GM21447 (cell line): ENCODE data around the gene BMP10.
"Not testable (repeated sequence)": the region's sequence is repeated elsewhere in the genome, so short reads cannot be mapped to it uniquely, and the experiment has no call there.

Experiments used
- ATAC-seq: cut with Tn5 transposase; IDR thresholded peaks from one replicate; pipeline ENCODE4 v1.9.1; 2021; ENCODE audit not compliant: unreplicated experiment

BMP10 gene

DNA sequence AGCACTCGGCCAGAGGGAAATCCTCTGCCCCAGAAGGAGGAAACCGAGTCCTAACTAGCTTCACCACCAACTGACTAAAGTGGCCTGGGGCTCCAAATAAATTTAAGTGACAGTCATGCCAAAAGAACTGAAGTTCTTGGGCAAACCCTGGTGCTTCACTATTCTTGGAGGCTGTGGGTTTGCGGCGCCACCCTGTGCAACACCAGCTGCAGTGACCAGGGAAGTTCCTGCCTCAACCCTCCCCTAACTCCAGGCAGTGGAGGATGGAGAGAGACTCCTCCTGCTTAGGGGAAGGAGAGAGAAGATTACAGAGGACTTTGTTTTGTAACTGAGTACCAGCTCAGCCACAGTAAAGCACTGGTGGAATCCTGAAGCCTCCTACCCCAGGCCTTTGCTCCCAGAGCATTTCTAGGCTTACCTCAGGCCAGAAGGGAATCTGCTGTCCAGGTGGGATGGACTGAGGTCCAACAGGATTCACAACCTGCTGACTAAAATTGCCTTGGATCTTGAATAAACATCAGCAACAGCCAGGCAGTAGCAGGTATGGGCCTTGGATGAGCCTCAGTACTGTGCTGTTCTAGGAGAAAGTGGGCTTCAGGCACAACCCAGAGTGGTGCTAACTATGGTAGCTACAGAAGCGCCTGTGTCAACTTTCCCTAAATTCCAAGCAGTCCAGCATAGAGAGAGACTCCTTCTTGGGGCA, 29.4 kb upstream of the BMP10 start:
- ATAC-seq: no peak

DNA sequence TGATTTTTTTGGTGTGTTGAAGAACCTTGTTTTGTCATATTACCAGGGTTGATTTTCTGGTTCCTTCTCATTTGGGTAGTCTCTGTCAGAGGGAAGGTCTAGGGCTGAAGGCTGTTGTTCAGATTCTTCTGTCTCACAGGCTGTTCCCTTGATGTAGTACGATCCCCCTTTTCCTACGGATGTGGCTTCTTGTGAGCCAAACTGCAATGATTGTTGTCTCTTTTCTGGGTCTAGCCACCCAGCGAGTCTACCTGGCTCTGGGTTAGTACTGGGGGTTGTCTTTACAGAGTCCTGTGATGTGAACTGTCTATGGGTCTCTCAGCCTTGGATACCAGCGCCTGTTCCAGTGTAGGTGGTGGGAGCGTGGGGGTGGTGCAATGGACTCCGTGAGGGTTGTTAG, 24.8 kb upstream of the BMP10 start:
- ATAC-seq: not testable (repeated sequence)

GRCh38 chr2:68889500-68889899, 18.3 kb upstream of the BMP10 start:
- ATAC-seq: no peak

GRCh38 chr2:68889021-68889420, 17.8 kb upstream of the BMP10 start:
- no peak for ATAC-seq

DNA sequence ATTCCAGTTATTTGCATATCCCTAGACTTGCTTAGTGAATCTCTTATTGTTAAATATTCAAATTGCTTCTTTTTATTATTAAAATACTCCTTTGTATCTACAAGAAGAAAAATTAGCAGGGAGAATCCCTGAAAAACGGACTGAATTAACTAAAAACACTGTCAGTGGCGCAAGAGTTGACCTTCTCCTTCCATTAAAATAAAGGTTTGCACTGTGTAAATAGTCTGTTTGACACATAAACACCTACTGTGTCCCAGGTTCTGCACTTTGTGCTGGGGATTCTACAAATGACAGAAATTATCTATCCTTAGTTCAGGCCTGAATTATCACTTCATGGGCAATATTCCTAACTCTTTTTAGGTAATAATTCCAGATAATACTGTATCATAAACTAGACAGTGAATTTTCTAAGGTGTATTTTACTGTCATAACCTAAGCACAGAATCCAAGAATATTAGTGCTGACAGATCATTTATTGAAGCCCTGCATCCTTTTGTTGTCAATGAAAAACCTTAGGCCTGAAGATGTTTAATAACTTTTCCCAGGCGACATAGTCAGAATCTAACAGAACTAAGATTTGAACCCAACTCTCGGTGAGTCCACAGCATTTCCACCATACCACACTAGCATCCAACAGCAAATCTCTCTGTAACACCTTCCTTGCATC, 17.0 kb upstream of the BMP10 start:
- no peak for ATAC-seq

DNA sequence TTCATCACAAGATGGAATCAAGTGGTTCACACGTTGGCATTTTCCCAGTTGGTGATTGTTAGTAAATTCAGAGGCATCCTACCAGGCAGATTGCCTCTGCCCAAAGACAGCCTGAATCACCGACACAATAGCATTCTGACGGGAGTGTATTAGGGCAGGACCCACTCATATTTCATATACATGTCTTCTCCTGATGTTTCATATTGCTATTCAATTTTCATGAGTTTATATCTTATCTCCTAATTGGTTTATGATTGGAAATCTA, 14.5 kb upstream of the BMP10 start:
- ATAC-seq: no peak

GRCh38 chr2:68885074-68885810, 14.0 kb upstream of the BMP10 start:
- ATAC-seq: no peak

GRCh38 chr2:68880213-68880612, 9.0 kb upstream of the BMP10 start:
- ATAC-seq: no peak

DNA sequence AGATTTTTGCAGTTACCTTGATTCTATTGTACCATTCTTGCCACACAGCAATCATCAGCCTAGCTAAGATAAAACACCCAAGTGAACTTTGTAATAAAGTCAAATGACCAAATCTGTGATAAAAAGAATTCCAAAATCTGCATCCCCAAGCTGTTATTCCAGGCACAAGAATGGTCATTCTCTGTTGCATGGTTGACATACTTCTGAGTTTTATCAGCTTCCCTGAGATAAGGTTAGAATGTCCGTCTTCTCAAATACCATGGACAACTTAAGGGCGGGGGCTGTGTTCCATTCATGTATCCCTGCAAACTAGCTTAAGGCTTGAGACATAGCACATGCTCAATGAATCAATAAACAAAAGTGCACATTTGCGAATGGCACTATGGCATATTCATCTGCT, 8.1 kb upstream of the BMP10 start:
- ATAC-seq: no peak

- no peak for ATAC-seq
Observed at GRCh38 chr2:68878753-68879152, 7.6 kb upstream of the BMP10 start.

- ATAC-seq: no peak
Observed at GRCh38 chr2:68878071-68878711, 7.0 kb upstream of the BMP10 start.

DNA sequence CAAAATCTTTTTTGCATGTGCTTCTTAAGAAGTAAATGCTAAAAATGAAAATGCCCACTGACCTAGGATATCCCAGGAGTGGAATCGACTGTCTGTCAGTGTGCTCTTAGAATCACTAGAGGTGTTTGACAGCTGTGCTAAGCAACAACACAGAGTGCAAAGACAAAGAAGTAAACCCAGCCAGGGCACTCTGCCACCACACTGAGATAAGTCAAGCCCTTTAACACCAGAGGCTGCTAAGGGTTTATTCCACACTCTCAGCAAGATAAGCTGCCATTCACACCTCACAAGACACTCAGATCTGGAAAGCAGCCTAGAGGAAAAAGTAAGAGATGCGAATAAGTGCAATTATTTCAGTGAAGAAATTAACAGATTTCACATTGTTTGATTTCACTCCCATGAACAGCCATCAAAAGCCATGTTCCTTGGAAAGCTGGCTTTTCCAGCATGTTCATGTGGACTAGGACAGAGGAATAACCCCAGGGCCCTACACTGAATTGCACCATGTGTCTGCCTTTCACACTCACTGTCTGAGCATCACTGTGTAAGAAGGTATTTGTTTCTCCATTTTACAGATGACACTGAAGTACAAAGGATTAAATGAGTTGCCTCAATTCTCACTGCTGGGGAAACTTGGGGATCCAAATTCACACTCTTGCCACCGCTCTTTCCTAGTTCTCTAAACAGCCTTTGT, 6.0 kb upstream of the BMP10 start:
- no peak for ATAC-seq

GRCh38 chr2:68870215-68870614, 982 bp downstream of the BMP10 start:
- ATAC-seq: no peak

GRCh38 chr2:68865108-68865507, 6.1 kb downstream of the BMP10 start:
- no peak for ATAC-seq

DNA sequence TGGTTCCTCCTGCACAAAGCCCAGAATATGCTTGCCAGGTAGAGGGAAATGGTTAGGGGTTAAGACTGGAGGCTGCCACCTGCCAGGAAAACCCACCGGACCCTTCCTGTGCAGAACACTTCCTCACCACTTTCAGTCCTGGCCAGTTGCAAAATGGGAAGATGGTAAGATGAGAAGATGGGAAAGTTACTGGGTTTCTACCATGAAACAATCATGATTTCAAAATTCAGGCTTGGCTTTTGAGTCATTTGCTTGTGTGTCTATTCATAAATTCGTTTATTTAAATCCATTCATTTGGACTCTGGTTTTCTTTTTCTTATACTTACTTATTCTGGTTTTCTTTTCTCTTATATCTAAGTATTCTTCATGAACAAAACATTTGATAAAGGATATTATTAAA, 7.2 kb downstream of the BMP10 start:
- no peak for ATAC-seq

DNA sequence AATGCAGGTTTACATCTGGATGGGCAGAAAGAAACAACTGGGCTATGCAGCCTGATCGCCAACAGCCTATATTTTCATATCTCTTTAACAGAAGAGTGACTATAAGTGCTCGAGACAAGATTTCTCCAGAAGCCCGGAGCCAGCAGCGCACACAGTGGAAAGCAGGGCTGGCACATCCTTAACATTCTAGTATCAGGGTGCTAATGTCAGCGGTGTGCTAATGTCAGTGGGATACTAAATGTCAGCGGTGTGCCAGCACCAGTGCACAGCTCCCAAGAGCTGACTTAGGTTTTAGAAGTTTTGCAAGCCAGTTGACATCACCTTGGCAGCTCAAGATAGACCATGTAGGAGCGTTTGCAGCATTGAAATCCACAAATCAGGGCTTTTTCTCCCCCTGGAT, 8.3 kb downstream of the BMP10 start:
- ATAC-seq: no peak

GRCh38 chr2:68861330-68861729, 9.9 kb downstream of the BMP10 start:
- no peak for ATAC-seq

GRCh38 chr2:68860111-68860510, 11.1 kb downstream of the BMP10 start:
- ATAC-seq: no peak

DNA sequence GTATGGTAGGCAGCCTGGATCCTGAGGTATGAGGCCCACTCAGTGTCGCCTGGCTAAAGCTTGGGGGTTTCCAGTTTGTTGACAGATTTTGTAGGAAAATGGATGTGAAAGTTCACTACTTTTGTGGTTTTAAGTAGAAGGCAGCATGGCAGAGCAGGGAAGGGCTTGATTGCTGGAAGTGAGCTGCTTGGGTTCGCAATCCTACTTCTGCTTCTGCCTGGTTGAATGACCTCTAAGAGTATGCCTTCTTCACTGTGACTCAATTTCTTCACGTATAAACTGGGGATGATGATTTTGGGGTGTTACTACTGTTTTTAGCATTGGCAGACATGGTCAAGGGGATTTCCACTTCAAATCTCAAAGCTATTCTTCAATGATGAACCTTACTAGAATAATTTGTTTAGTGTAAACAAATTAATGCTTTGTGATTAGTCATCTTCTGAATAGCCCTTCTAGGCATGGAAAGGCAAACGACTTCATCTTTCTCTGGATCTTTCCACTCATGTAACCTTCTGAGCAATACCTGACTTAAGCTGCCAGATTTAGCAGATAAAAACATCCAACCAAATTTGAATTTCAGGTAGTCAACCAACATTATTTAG, 13.2 kb downstream of the BMP10 start:
- ATAC-seq: no peak

DNA sequence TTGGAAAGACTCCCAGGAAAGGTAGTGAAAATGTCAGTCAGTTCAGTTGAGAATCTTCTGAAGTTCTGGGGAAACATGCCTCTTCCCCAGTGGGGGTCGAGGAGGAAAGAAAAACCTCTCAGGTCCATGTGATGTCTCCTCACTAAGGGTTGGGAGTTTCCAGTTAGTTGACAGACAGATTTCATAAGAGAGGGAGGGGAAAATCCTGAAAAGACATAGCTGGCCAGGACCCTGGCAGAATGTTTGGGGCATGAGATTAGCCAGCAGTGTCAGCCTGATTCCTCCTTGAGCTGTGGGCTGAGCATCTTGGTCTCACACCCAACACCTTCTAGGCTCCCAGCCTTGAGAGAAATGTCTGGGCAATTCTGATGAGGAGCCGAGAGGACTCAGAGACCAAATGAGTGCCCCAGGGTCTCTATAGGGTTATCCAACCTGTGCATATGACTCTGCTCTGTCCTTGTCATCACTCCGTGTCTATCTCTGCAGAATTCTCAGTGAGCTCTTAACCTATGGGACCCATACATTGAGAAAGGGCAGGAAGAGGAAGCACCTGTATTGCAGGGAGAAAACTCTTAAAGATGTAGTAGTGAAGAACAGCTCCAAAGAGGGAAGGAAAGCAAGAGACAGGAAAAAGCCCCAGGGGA, 13.9 kb downstream of the BMP10 start:
- ATAC-seq: no peak

- ATAC-seq: no peak
Observed at GRCh38 chr2:68855550-68855949, 15.6 kb downstream of the BMP10 start.
